ENCODE data around the gene CDR2L.

- TF ChIP-seq CTCF (IDR thresholded peaks at IDR 0.05): no peak
- TF ChIP-seq POLR2A (IDR thresholded peaks at IDR 0.05): no peak
These were observed 17.9 kb downstream of the CDR2L start for GRCh38 chr17:75005291-75005690.
